Measurements from ENCODE around the gene ANAPC13. TPM values are rescaled to one million over a fixed set of nuclear protein-coding genes. Genes with fewer than 3 reads are reported as not detected.

ANAPC13 gene
- polyA plus RNA-seq, 1 of the 3 experiments (the other 2 are of a cell fraction) = 63.5 TPM

GRCh38 chr3:134480546-134480945, 5.2 kb downstream of the ANAPC13 start:
- Histone ChIP-seq H3F3A (replicated peaks; ENCODE audit: insufficient read depth) (peaks cover 56% of the 10 kb centered on the region), H3K9ac (no peak overlapping the region), H3K4me1 (ENCODE audit: control insufficient read depth in 1 of 2, insufficient read depth in 2 of 2, low read depth in 1 of 2, low read length in 1 of 2) (peaks cover 8 to 36% of the 10 kb centered on the region in 2 experiments), H3K36me3 (replicated peaks in 1 of 2; ENCODE audit: control insufficient read depth in 1 of 2, insufficient read depth in 2 of 2, low read length in 1 of 2) (peaks cover 57 to 63% of the 10 kb centered on the region in 2 experiments), H3K4me3 (ENCODE audit: low read depth in 2 of 2, low read length in 1 of 2) (no peak overlapping the region), H3K9me2 (no peaks in the 10 kb centered on the region), H4K20me1 (ENCODE audit: insufficient read depth) (no peaks in the 10 kb centered on the region), H3K4me2 (no peak overlapping the region), H3K79me2 (ENCODE audit: insufficient read depth) (peaks cover 64% of the 10 kb centered on the region), H2AFZ (ENCODE audit: low read depth) (no peak overlapping the region), H3K27ac (ENCODE audit: low read depth in 2 of 2, low read length in 1 of 2) (no peak overlapping the region), H3K9me3 (no peaks in the 10 kb centered on the region), H3K27me3 (ENCODE audit: insufficient read depth) (no peaks in the 10 kb centered on the region)
- CTCF ChIA-PET = interaction anchor here (0.8 to 17.6 kb wide), 7 partner anchors 8 to 550 kb away, joined by 3 to 375 read pairs (median 5); no protein-coding TSS in a partner anchor
- POLR2A ChIA-PET = no interaction called here
- DNase-seq = no peak
- TF ChIP-seq NRF1 (IDR thresholded peaks at IDR 0.05; ENCODE audit: low read depth, low read length) = no peak
- no peak for TF ChIP-seq RXRA (IDR thresholded peaks at IDR 0.05; ENCODE audit: borderline replicate concordance, low read depth)
- TF ChIP-seq, protein P1, sequence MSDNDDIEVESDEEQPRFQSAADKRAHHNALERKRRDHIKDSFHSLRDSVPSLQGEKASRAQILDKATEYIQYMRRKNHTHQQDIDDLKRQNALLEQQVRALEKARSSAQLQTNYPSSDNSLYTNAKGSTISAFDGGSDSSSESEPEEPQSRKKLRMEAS (IDR thresholded peaks at IDR 0.05; ENCODE audit: low read depth) = no peak
- no peak for TF ChIP-seq MXI1 (IDR thresholded peaks at IDR 0.05; ENCODE audit: low read depth, low read length)
- no peak for TF ChIP-seq TAF1 (IDR thresholded peaks at IDR 0.05; ENCODE audit: borderline replicate concordance, low read depth, low read length)
- TF ChIP-seq CHD2 (IDR thresholded peaks at IDR 0.05; ENCODE audit: low read length, partially characterized antibody) = no peak
- WGBS (ENCODE audit: low lambda C conversion rate) = 94% methylated on average over 3 of the region's 3 CpGs

- Histone ChIP-seq H3K79me2 (ENCODE audit: insufficient read depth) (peaks cover 40% of the 10 kb centered on the region), H3K9me2 (no peaks in the 10 kb centered on the region), H2AFZ (ENCODE audit: low read depth) (no peak overlapping the region), H3K27me3 (ENCODE audit: insufficient read depth) (no peaks in the 10 kb centered on the region), H3K36me3 (replicated peaks in 1 of 2; ENCODE audit: control insufficient read depth in 1 of 2, insufficient read depth in 2 of 2, low read length in 1 of 2) (peaks cover 57 to 61% of the 10 kb centered on the region in 2 experiments), H3K4me2 (peak overlapping the region; percentile 30), H3K9me3 (no peaks in the 10 kb centered on the region), H3K4me1 (ENCODE audit: control insufficient read depth in 1 of 2, insufficient read depth in 2 of 2, low read depth in 1 of 2, low read length in 1 of 2) (peaks cover 0 to 18% of the 10 kb centered on the region in 2 experiments), H3F3A (replicated peaks; ENCODE audit: insufficient read depth) (peaks cover 41% of the 10 kb centered on the region), H3K4me3 (ENCODE audit: low read depth in 2 of 2, low read length in 1 of 2) (no peak overlapping the region), H3K27ac (ENCODE audit: low read depth in 2 of 2, low read length in 1 of 2) (peak overlapping the region; percentile 74 to 83; a peak in 3 of 4 replicates), H4K20me1 (ENCODE audit: insufficient read depth) (no peaks in the 10 kb centered on the region), H3K9ac (peak overlapping the region; percentile 51; the same call in 1 of the 2 replicates)
- DNase-seq = no peak
- POLR2A ChIA-PET = no interaction called here
- CTCF ChIA-PET = interaction anchor here (2.1 to 17.6 kb wide), 3 partner anchors 9 to 266 kb away, joined by 5 to 375 read pairs (median 21); no protein-coding TSS in a partner anchor
- TF ChIP-seq CHD2 (IDR thresholded peaks at IDR 0.05; ENCODE audit: low read length, partially characterized antibody) (no peak), PBX3 (IDR thresholded peaks at IDR 0.05) (peak; percentile 35), ELF1 (IDR thresholded peaks at IDR 0.05) (no peak), TEAD4 (IDR thresholded peaks at IDR 0.05; ENCODE audit: borderline replicate concordance, insufficient read depth) (peak; percentile 73; the same call in 1 of the 2 replicates), JUND (IDR thresholded peaks at IDR 0.05) (peak; percentile 15; the same call in 1 of the 2 replicates), TCF12 (IDR thresholded peaks at IDR 0.05) (peak; percentile 52; the same call in 1 of the 2 replicates)
- WGBS (ENCODE audit: low lambda C conversion rate) = 23% methylated on average over 2 of the region's 2 CpGs
These were observed 7.8 kb downstream of the ANAPC13 start for GRCh38 chr3:134477938-134478337.
